Measurements from ENCODE around the gene NDUFS3. TPM values are rescaled to one million over a fixed set of nuclear protein-coding genes. Genes with fewer than 3 reads are reported as not detected.
"Not testable (repeated sequence)": the region's sequence is repeated elsewhere in the genome, so short reads cannot be mapped to it uniquely, and the experiment has no call there.

The NDUFS3 gene
- total RNA-seq, 4 donors from 2014 or later = 55.1 to 65.4 (median 61.1) TPM

DNA sequence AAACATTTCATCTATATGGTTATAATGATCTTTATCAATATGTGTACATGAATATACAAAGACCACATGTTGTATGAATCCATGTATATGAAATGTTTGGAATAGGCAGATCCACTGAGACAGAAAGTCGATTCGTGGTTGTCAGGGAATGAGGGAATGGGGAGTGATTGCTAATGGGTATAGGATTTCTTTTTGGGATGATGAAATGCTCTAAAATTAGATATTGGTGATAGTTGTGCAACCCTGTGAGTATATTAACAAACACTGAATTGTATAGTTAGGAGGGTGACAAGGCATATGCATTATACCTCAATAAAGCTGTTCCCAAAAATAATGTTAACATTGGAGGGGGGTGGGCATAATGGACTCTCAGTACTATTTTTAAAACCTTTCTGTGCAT is 18.4 kb upstream of the NDUFS3 start:
- peaks cover 0 to 7% (median 2%) of the 10 kb centered on the region in 4 donors for H3K4me1 ChIP-seq
- H3K27me3 ChIP-seq = no peaks in the 10 kb centered on the region
- H3K9me3 ChIP-seq = no peaks in the 10 kb centered on the region
- TF ChIP-seq EP300 (IDR thresholded peaks at IDR 0.05) (no peak), POLR2A (IDR thresholded peaks at IDR 0.05) (no peak), CTCF (IDR thresholded peaks at IDR 0.05) (no peak)
- H3K36me3 ChIP-seq = peaks cover 0 to 3% (median 0%) of the 10 kb centered on the region in 3 donors
- WGBS, 2 donors = 79 to 80% methylated on average over 2 of the region's 2 CpGs
- no peak overlapping the region for H3K27ac ChIP-seq
- no peak overlapping the region for H3K4me3 ChIP-seq
- DNase-seq (ENCODE audit: low spot score in 2 of 2) = no peak

- H3K9me3 ChIP-seq; H3K36me3 ChIP-seq; H3K27me3 ChIP-seq; H3K27ac ChIP-seq; H3K4me3 ChIP-seq; DNase-seq (ENCODE audit: low spot score in 2 of 2): not testable (repeated sequence)
- H3K4me1 ChIP-seq = peaks cover 0 to 21% (median 8%) of the 10 kb centered on the region in 4 donors
- WGBS, 2 donors = 95% methylated on average over 4 of the region's 4 CpGs
These were observed 16.5 kb upstream of the NDUFS3 start for GRCh38 chr11:47562393-47562792.

DNA sequence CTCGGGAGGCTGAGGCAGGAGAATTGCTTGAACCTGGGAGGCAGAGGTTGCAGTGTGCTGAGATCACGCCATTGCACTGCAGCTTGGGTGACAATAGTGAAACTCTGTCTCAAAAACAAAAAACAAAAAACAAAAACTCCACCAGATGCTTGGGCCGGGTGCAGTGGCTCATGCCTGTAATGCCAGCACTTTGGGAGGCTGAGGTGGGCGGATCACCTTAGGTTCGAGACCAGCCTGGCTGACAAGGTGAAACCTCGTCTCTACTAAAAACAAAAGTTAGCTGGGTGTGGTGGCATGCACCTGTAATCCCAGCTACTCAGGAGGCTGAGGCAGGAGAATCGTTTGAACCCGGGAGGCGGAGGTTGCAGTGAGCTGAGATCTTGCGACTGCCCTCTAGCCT is 14.5 kb upstream of the NDUFS3 start:
- not testable (repeated sequence) for H3K27ac ChIP-seq; H3K4me3 ChIP-seq; H3K27me3 ChIP-seq; DNase-seq (ENCODE audit: low spot score in 2 of 2); H3K9me3 ChIP-seq
- 92 to 95% methylated on average over 10 of the region's 10 CpGs for WGBS, 2 donors
- Histone ChIP-seq H3K36me3 (peaks cover 0 to 13% (median 0%) of the 10 kb centered on the region in 3 donors), H3K4me1 (peaks cover 0 to 21% (median 8%) of the 10 kb centered on the region in 4 donors)

- Histone ChIP-seq H3K4me1 (peaks cover 0 to 21% (median 8%) of the 10 kb centered on the region in 4 donors), H3K27me3 (no peaks in the 10 kb centered on the region), H3K27ac (peak overlapping the region; percentile 75 to 93 (median 88)), H3K9me3 (no peaks in the 10 kb centered on the region), H3K36me3 (peaks cover 0 to 18% (median 0%) of the 10 kb centered on the region in 3 donors), H3K4me3 (peak overlapping the region; percentile 78 to 81 (median 80))
- WGBS, 2 donors = 10 to 20% methylated on average over 9 to 11 of the region's 11 CpGs
- TF ChIP-seq CTCF (IDR thresholded peaks at IDR 0.05) = no peak
- TF ChIP-seq EP300 (IDR thresholded peaks at IDR 0.05) = no peak
- TF ChIP-seq POLR2A (IDR thresholded peaks at IDR 0.05) = no peak
- no peak for DNase-seq (ENCODE audit: low spot score in 2 of 2)
These were observed 13.9 kb upstream of the NDUFS3 start for GRCh38 chr11:47564933-47565339.

- no peak for TF ChIP-seq EP300 (IDR thresholded peaks at IDR 0.05)
- TF ChIP-seq POLR2A (IDR thresholded peaks at IDR 0.05) = peak in 1 of 2 donors; percentile 45
- no peak for TF ChIP-seq CTCF (IDR thresholded peaks at IDR 0.05)
- Histone ChIP-seq H3K27me3 (no peaks in the 10 kb centered on the region), H3K4me3 (peak within 1 kb of the TSS; percentile 78 to 81 (median 80)), H3K27ac (peak within 1 kb of the TSS; percentile 75 to 93 (median 88)), H3K4me1 (peaks cover 0 to 21% (median 8%) of the 10 kb centered on the region in 4 donors), H3K9me3 (no peaks in the 10 kb centered on the region), H3K36me3 (peaks cover 0 to 22% (median 0%) of the 10 kb centered on the region in 3 donors)
- peak in 1 of 2 donors; percentile 31 for DNase-seq (ENCODE audit: low spot score in 2 of 2)
- WGBS, 2 donors = 2 to 7% methylated on average over 12 to 32 of the region's 86 CpGs
These were observed 13.3 kb upstream of the NDUFS3 start, which contains the start of gene PTPMT1 for GRCh38 chr11:47565340-47566148. Gene PTPMT1 (plus strand): TSS chr11:47565599. CDS start chr11:47565623, 24 bp downstream.

DNA sequence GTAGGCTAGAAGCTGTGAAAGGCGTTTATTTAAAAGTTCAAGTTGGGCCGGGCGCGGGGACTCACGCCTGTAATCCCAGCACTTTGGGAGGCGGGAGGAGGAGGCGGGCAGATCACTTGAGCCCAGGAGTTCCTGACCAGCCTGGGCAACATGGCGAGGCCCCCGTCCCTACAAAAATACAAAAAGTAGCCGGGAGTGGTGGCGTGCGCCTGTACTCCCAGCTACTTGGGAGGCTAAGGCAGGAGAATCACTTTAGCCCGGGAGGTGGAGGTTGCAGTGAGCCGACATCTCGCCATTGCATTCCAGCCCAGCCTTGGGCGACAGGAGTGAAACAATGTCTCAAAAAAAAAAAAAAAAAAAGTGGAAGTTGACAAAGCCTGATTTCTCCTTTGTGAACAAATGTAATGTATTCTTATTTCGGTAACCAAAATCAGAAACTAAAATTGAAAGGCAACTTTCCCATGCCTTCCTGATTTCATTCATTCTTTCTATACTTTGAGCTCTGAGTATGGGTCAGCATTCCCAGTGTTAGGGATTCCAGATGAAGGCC is 12.7 kb upstream of the NDUFS3 start:
- Histone ChIP-seq H3K27ac (peak overlapping the region; percentile 75 to 93 (median 88)), H3K4me3 (peak overlapping the region; percentile 78 to 81 (median 80)), H3K9me3 (no peaks in the 10 kb centered on the region), H3K4me1 (peaks cover 0 to 21% (median 8%) of the 10 kb centered on the region in 4 donors), H3K36me3 (peaks cover 0 to 29% (median 0%) of the 10 kb centered on the region in 3 donors), H3K27me3 (no peaks in the 10 kb centered on the region)
- 59 to 62% methylated on average over 17 of the region's 17 CpGs for WGBS, 2 donors
- TF ChIP-seq CTCF (IDR thresholded peaks at IDR 0.05) (no peak), EP300 (IDR thresholded peaks at IDR 0.05) (no peak), POLR2A (IDR thresholded peaks at IDR 0.05) (no peak)
- no peak for DNase-seq (ENCODE audit: low spot score in 2 of 2)
